ENCODE measurements around the gene MRPL42. TPM values are rescaled to one million over a fixed set of nuclear protein-coding genes. Genes with fewer than 3 reads are reported as not detected.

Gene MRPL42
- total RNA-seq, 1 donor from 2014 or later, result 287 TPM

GRCh38 chr12:93461503-93461902 is 5.8 kb upstream of the MRPL42 start:
- Histone ChIP-seq H3K27ac (no peak overlapping the region), H3K36me3 (no peaks in the 10 kb centered on the region), H4K20me1 (ENCODE audit: low read depth) (no peaks in the 10 kb centered on the region), H3F3A (ENCODE audit: low read depth) (no peaks in the 10 kb centered on the region), H3K79me2 (ENCODE audit: low read depth) (no peaks in the 10 kb centered on the region), H3K9me3 (ENCODE audit: low read depth) (no peaks in the 10 kb centered on the region), H3K4me2 (no peak overlapping the region), H3K27me3 (no peaks in the 10 kb centered on the region), H3K4me1 (no peaks in the 10 kb centered on the region), H3K9ac (no peak overlapping the region), H2AFZ (replicated peaks) (no peak overlapping the region), H3K4me3 (no peak overlapping the region)
- no peaks in the 10 kb centered on the region for H3K36me3 Mint-ChIP-seq
- no peaks in the 10 kb centered on the region for H3K4me1 Mint-ChIP-seq
- H3K27ac Mint-ChIP-seq, result no peak overlapping the region
- H3K27me3 Mint-ChIP-seq (ENCODE audit: insufficient read depth, low read depth), result peaks cover 8% of the 10 kb centered on the region
- TF ChIP-seq CTCF (IDR thresholded peaks at IDR 0.05) (no peak), EZH2 (IDR thresholded peaks at IDR 0.05) (no peak), EZH2phosphoT487 (IDR thresholded peaks at IDR 0.05) (no peak)
- DNase-seq (ENCODE audit: low spot score), result no peak
- H3K4me3 Mint-ChIP-seq, result no peak overlapping the region
- H3K9me3 Mint-ChIP-seq, result no peaks in the 10 kb centered on the region

GRCh38 chr12:93465841-93466240 is 1.5 kb upstream of the MRPL42 start:
- no peak overlapping the region for H3K4me2 ChIP-seq
- H2AFZ ChIP-seq (replicated peaks), result no peak overlapping the region
- no peak overlapping the region for H3K27ac ChIP-seq
- peaks cover 35% of the 10 kb centered on the region for H3K79me2 ChIP-seq (ENCODE audit: low read depth)
- H3K27me3 ChIP-seq, result no peaks in the 10 kb centered on the region
- H3K9me3 ChIP-seq (ENCODE audit: low read depth), result no peaks in the 10 kb centered on the region
- Mint-ChIP-seq H3K27ac (no peak overlapping the region), H3K27me3 (ENCODE audit: insufficient read depth, low read depth) (peaks cover 11% of the 10 kb centered on the region), H3K36me3 (peaks cover 7% of the 10 kb centered on the region), H3K9me3 (no peaks in the 10 kb centered on the region), H3K4me3 (peak overlapping the region; percentile 71), H3K4me1 (peaks cover 20% of the 10 kb centered on the region)
- no peak for TF ChIP-seq CTCF (IDR thresholded peaks at IDR 0.05)
- TF ChIP-seq EZH2 (IDR thresholded peaks at IDR 0.05), result no peak
- no peak for TF ChIP-seq EZH2phosphoT487 (IDR thresholded peaks at IDR 0.05)
- H3K4me1 ChIP-seq, result peaks cover 19% of the 10 kb centered on the region
- no peak overlapping the region for H3K9ac ChIP-seq
- H3F3A ChIP-seq (ENCODE audit: low read depth), result peaks cover 7% of the 10 kb centered on the region
- H4K20me1 ChIP-seq (ENCODE audit: low read depth), result peaks cover 28% of the 10 kb centered on the region
- peaks cover 13% of the 10 kb centered on the region for H3K36me3 ChIP-seq
- no peak overlapping the region for H3K4me3 ChIP-seq
- no peak for DNase-seq (ENCODE audit: low spot score)

GRCh38 chr12:93466625-93467350 is 526 bp upstream of the MRPL42 start:
- H3K4me3 ChIP-seq, result peak overlapping the region; percentile 92
- H2AFZ ChIP-seq (replicated peaks), result peak overlapping the region; percentile 99

More at GRCh38 chr12:93466625-93467350, 526 bp upstream of the MRPL42 start:
- H3K27ac ChIP-seq, result no peak overlapping the region
- peaks cover 13% of the 10 kb centered on the region for H3K36me3 ChIP-seq
- TF ChIP-seq EZH2 (IDR thresholded peaks at IDR 0.05) (no peak), EZH2phosphoT487 (IDR thresholded peaks at IDR 0.05) (no peak), CTCF (IDR thresholded peaks at IDR 0.05) (no peak)
- Mint-ChIP-seq H3K4me1 (peaks cover 20% of the 10 kb centered on the region), H3K27me3 (ENCODE audit: insufficient read depth, low read depth) (peaks cover 11% of the 10 kb centered on the region), H3K27ac (peak overlapping the region; percentile 100), H3K36me3 (peaks cover 9% of the 10 kb centered on the region), H3K9me3 (no peaks in the 10 kb centered on the region), H3K4me3 (peak overlapping the region; percentile 99)
- H3K79me2 ChIP-seq (ENCODE audit: low read depth), result peaks cover 45% of the 10 kb centered on the region
- DNase-seq (ENCODE audit: low spot score), result no peak
- H3K27me3 ChIP-seq, result no peaks in the 10 kb centered on the region
- H3F3A ChIP-seq (ENCODE audit: low read depth), result peaks cover 7% of the 10 kb centered on the region
- H3K4me2 ChIP-seq, result peak overlapping the region; percentile 95
- H3K9ac ChIP-seq, result no peak overlapping the region
- peaks cover 36% of the 10 kb centered on the region for H4K20me1 ChIP-seq (ENCODE audit: low read depth)
- peaks cover 19% of the 10 kb centered on the region for H3K4me1 ChIP-seq
- no peaks in the 10 kb centered on the region for H3K9me3 ChIP-seq (ENCODE audit: low read depth)

Measured in neural progenitor cell (in vitro differentiated cells).